DOHH2 (cell line): ENCODE data around the gene BICRA.
A peak's percentile ranks its signal among the peaks of the same experiment; 100 is the strongest.

ENCODE experiments used
- H3F3A ChIP-seq: fragments of 200-600 bp; sonication (generic), shearing (Covaris generic); 2 replicates; pipeline ENCODE4 v1.6.0; 2016; ENCODE audit warnings: antibody characterized with exemption, mild to moderate bottlenecking; ENCODE audit not compliant: control insufficient read depth, insufficient read depth
- H3K27ac ChIP-seq: fragments of 200-600 bp; sonication (generic); 2 replicates; pipeline ENCODE4 v1.5.1; 2014; ENCODE audit warnings: low read depth, mild to moderate bottlenecking, low read length, moderate library complexity
- H3K27me3 ChIP-seq: fragments of 200-600 bp; sonication (generic); 2 replicates; pipeline ENCODE4 v1.6.1; 2014; ENCODE audit warnings: mild to moderate bottlenecking, low read length, mixed read lengths; ENCODE audit not compliant: control insufficient read depth
- H3K36me3 ChIP-seq: fragments of 200-600 bp; sonication (generic); 2 replicates; pipeline ENCODE4 v1.6.1; 2014; ENCODE audit warnings: mild to moderate bottlenecking, low read length, moderate library complexity, mixed read lengths; ENCODE audit not compliant: control insufficient read depth
- H3K4me1 ChIP-seq: fragments of 200-600 bp; sonication (generic); 2 replicates; pipeline ENCODE4 v1.6.1; 2014; ENCODE audit warnings: mild to moderate bottlenecking, low read length, mixed read lengths; ENCODE audit not compliant: control insufficient read depth
- H3K4me2 ChIP-seq: fragments of 200-600 bp; sonication (generic); 2 replicates; pipeline ENCODE4 v1.6.0; 2014; ENCODE audit warnings: mild to moderate bottlenecking, low read length, moderate library complexity
- H3K4me3 ChIP-seq: fragments of 200-600 bp; sonication (generic); 2 replicates; pipeline ENCODE4 v1.5.1; 2014; ENCODE audit warnings: mild to moderate bottlenecking, low read length, mixed read lengths
- H3K79me2 ChIP-seq: fragments of 200-600 bp; sonication (generic); 2 replicates; pipeline ENCODE4 v1.6.1; 2014; ENCODE audit warnings: mild to moderate bottlenecking, low read length, mixed read lengths; ENCODE audit not compliant: control insufficient read depth
- H3K9me2 ChIP-seq: fragments of 200-600 bp; sonication (generic); replicated peaks from 2 replicates; pipeline ENCODE4 v1.6.1; 2014; ENCODE audit warnings: mild to moderate bottlenecking, low read length, mixed read lengths; ENCODE audit not compliant: control insufficient read depth
- H3K9me3 ChIP-seq: fragments of 200-600 bp; sonication (generic); 2 replicates; pipeline ENCODE4 v1.6.1; 2014; ENCODE audit warnings: antibody characterized with exemption, low read length, mixed read lengths; ENCODE audit not compliant: control insufficient read depth, insufficient read depth
- H4K20me1 ChIP-seq: fragments of 200-600 bp; sonication (generic); 2 replicates; pipeline ENCODE4 v1.6.0; 2014; ENCODE audit warnings: low read depth, mild to moderate bottlenecking, antibody characterized with exemption, low read length, moderate library complexity; ENCODE audit not compliant: control insufficient read depth, insufficient read depth
- EZH2phosphoT487 ChIP-seq: fragments of 200-600 bp; sonication (generic); IDR thresholded peaks from 2 replicates; pipeline ENCODE4 v1.6.1; 2017; ENCODE audit warnings: borderline replicate concordance, mild to moderate bottlenecking, antibody characterized with exemption, low read length, moderate library complexity, mixed read lengths
- TF ChIP-seq, protein P1 (sequence below): fragments of 200-600 bp; sonication (generic); IDR thresholded peaks from one replicate; pipeline ENCODE4 v1.5.1; 2014; ENCODE audit warnings: antibody characterized with exemption, mild to moderate bottlenecking, low read depth, low read length; ENCODE audit not compliant: poor library complexity, severe bottlenecking

The BICRA gene

DNA sequence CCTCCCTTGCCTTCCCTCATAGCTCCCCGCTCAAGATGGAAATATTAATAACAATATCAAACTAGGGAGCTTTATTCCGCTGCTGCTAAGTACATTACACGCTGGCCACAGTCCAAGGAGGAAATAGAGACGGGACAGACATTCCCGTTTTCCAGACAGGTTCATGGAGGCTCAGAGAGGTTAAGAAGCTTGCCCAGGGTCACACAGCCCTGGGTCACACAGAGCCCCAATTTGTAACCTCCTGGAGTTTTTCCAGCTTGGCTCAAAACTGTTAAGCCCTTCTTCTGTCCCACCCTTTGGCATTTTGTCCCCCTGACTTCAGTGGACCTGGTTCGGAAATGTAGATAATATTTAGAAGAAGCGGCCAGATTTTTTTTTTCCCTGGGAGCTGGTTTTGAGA lies 2.0 kb downstream of the BICRA start:
- no peak overlapping the region for H3K4me3 ChIP-seq
- peaks cover 34% of the 10 kb centered on the region for H3K36me3 ChIP-seq
- H3K4me1 ChIP-seq, result peaks cover 25% of the 10 kb centered on the region
- peak overlapping the region; percentile 93 for H3K4me2 ChIP-seq
- H3K27me3 ChIP-seq, result no peaks in the 10 kb centered on the region
- peaks cover 91% of the 10 kb centered on the region for H3K79me2 ChIP-seq
- no peak for TF ChIP-seq EZH2phosphoT487
- TF ChIP-seq, protein P1, sequence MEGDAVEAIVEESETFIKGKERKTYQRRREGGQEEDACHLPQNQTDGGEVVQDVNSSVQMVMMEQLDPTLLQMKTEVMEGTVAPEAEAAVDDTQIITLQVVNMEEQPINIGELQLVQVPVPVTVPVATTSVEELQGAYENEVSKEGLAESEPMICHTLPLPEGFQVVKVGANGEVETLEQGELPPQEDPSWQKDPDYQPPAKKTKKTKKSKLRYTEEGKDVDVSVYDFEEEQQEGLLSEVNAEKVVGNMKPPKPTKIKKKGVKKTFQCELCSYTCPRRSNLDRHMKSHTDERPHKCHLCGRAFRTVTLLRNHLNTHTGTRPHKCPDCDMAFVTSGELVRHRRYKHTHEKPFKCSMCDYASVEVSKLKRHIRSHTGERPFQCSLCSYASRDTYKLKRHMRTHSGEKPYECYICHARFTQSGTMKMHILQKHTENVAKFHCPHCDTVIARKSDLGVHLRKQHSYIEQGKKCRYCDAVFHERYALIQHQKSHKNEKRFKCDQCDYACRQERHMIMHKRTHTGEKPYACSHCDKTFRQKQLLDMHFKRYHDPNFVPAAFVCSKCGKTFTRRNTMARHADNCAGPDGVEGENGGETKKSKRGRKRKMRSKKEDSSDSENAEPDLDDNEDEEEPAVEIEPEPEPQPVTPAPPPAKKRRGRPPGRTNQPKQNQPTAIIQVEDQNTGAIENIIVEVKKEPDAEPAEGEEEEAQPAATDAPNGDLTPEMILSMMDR, result no peak
- no peak overlapping the region for H3K27ac ChIP-seq
- H3K9me3 ChIP-seq, result no peaks in the 10 kb centered on the region
- H3K9me2 ChIP-seq, result no peaks in the 10 kb centered on the region
- peaks cover 17% of the 10 kb centered on the region; the same call in 1 of the 2 replicates for H4K20me1 ChIP-seq
- H3F3A ChIP-seq, result peaks cover 8% of the 10 kb centered on the region

- peaks cover 19% of the 10 kb centered on the region for H3K36me3 ChIP-seq
- peaks cover 13% of the 10 kb centered on the region for H3K4me1 ChIP-seq
- peaks cover 94% of the 10 kb centered on the region for H3K79me2 ChIP-seq
- H3K27me3 ChIP-seq, result no peaks in the 10 kb centered on the region
- H3K27ac ChIP-seq, result no peak overlapping the region
- no peak overlapping the region for H3K4me2 ChIP-seq
- H3K9me2 ChIP-seq, result no peaks in the 10 kb centered on the region
- peaks cover 18% of the 10 kb centered on the region; the same call in 1 of the 2 replicates for H4K20me1 ChIP-seq
- H3F3A ChIP-seq, result no peaks in the 10 kb centered on the region
- TF ChIP-seq EZH2phosphoT487, result no peak
- TF ChIP-seq, protein P1, result no peak
- H3K9me3 ChIP-seq, result no peaks in the 10 kb centered on the region
- H3K4me3 ChIP-seq, result no peak overlapping the region
These were observed 4.5 kb downstream of the BICRA start for GRCh38 chr19:47613165-47614020.

DNA sequence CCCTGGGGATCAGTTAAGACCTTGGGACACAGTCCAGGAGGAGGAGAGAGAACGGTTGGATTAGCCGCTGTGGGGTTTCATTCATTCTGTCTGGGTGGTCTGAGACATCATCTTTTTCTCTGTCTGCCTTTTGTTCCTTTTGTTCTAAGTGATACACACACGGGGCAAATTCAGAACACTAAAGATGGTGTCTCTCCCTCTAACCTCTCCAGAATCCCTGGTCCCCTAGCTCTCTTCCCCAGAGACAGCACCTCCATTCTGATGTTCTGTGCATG lies 5.0 kb downstream of the BICRA start:
- Histone ChIP-seq H3K27me3 (no peaks in the 10 kb centered on the region), H3K9me3 (no peaks in the 10 kb centered on the region), H3K79me2 (peaks cover 98% of the 10 kb centered on the region), H3K4me2 (no peak overlapping the region), H3F3A (no peaks in the 10 kb centered on the region), H3K4me1 (peaks cover 13% of the 10 kb centered on the region), H3K27ac (no peak overlapping the region), H3K36me3 (peaks cover 19% of the 10 kb centered on the region), H3K4me3 (no peak overlapping the region), H3K9me2 (no peaks in the 10 kb centered on the region), H4K20me1 (peaks cover 18% of the 10 kb centered on the region; the same call in 1 of the 2 replicates)
- no peak for TF ChIP-seq EZH2phosphoT487
- TF ChIP-seq, protein P1, result no peak
